ENCODE measurements around the gene EPN1. TPM values are rescaled to one million over a fixed set of nuclear protein-coding genes. Genes with fewer than 3 reads are reported as not detected.

The EPN1 gene
- total and polyA plus RNA-seq, 8 donors, result 17.8 to 363 (median 183) TPM

DNA sequence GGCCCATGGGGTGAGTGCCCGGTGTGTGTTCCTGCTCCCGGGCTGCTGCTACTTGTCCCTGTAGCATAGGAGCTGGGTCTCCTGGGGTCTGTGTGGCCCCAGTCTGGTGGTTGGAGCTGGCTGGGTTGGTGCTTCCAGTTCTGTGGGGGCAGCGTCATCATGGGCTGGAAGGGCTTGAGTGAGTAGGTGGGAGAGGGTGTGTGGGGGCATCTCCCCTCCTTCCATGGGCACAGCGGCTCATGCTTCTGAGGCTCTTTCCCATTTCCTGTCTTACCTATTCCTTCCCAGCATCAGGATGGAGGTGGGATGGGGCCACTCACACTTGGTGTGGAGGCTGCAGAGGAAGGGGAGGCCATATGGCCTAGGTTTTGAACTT is 8.0 kb upstream of the EPN1 start:
- H3K4me3 ChIP-seq, result no peak overlapping the region
- peak overlapping the region in 3 of 5 donors; percentile 50 to 69 (median 52) for H3K27ac ChIP-seq
- intact Hi-C loops (cut with DNase I; ENCODE audit: low total_unique reads), result no loop called here
- no peaks in the 10 kb centered on the region for H3K9me3 ChIP-seq
- H3K4me1 ChIP-seq, result peaks cover 21 to 55% (median 43%) of the 10 kb centered on the region in 4 donors
- H3K27me3 ChIP-seq, result no peaks in the 10 kb centered on the region
- peaks cover 86 to 100% (median 100%) of the 10 kb centered on the region in 4 donors for H3K36me3 ChIP-seq
- TF ChIP-seq, protein P1, sequence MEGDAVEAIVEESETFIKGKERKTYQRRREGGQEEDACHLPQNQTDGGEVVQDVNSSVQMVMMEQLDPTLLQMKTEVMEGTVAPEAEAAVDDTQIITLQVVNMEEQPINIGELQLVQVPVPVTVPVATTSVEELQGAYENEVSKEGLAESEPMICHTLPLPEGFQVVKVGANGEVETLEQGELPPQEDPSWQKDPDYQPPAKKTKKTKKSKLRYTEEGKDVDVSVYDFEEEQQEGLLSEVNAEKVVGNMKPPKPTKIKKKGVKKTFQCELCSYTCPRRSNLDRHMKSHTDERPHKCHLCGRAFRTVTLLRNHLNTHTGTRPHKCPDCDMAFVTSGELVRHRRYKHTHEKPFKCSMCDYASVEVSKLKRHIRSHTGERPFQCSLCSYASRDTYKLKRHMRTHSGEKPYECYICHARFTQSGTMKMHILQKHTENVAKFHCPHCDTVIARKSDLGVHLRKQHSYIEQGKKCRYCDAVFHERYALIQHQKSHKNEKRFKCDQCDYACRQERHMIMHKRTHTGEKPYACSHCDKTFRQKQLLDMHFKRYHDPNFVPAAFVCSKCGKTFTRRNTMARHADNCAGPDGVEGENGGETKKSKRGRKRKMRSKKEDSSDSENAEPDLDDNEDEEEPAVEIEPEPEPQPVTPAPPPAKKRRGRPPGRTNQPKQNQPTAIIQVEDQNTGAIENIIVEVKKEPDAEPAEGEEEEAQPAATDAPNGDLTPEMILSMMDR (IDR thresholded peaks at IDR 0.05), result no peak
- TF ChIP-seq POLR2A (IDR thresholded peaks at IDR 0.05) (no peak), POLR2AphosphoS5 (IDR thresholded peaks at IDR 0.05) (no peak), EP300 (IDR thresholded peaks at IDR 0.05) (no peak)
- WGBS, 5 donors, result 88 to 100% (median 92%) methylated on average over 3 to 4 of the region's 4 CpGs
- no peak for DNase-seq

DNA sequence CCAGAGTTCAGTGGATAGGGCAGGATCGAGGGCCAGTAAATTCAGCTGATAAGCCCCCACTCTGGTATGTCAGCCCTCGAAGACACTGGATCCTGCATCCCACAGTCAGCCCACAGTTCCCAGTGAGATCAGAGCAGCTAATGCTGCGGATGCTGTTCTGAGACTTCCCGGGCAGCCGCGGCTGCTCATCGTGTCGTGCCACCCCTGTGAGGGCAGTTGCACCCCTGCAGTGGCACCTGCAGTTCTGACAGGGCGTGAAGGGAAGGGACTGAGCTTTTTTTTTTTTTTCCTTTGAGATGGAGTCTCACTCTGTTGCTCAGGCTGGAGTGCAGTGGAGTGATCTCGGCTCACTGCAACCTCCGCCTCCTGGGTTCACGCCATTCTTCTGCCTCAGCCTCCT is 7.5 kb upstream of the EPN1 start:
- Histone ChIP-seq H3K27ac (peak overlapping the region in 4 of 5 donors; percentile 15 to 69 (median 51)), H3K36me3 (peaks cover 81 to 100% (median 99%) of the 10 kb centered on the region in 4 donors), H3K9me3 (no peaks in the 10 kb centered on the region), H3K27me3 (no peaks in the 10 kb centered on the region), H3K4me3 (no peak overlapping the region), H3K4me1 (peaks cover 21 to 61% (median 45%) of the 10 kb centered on the region in 4 donors)
- DNase-seq, result no peak
- intact Hi-C loops (cut with DNase I; ENCODE audit: low total_unique reads), result no loop called here
- TF ChIP-seq POLR2AphosphoS5 (IDR thresholded peaks at IDR 0.05), result no peak
- TF ChIP-seq, protein P1 (IDR thresholded peaks at IDR 0.05), result no peak
- WGBS, 5 donors, result 57 to 76% (median 63%) methylated on average over 12 of the region's 12 CpGs

DNA sequence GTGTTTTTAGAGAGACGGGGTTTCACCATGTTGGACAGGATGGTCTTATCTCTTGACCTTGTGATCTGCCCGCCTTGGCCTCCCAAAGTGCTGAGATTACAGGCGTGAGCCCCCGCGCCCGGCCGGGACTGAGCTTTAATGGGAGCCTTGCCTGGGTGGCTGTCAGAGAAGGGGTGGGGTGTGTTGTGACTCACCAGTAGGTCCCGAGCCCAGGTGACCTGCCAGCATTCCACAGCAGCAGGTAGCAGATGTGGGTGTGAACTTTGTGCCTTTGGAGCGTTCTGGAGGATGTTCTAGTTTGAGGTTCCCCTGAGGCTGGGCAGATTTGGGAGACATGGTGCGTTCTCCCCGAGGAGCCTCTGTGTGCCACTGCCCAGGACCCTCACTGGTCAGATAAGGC is 7.1 kb upstream of the EPN1 start:
- WGBS, 5 donors, result 30 to 60% (median 43%) methylated on average over 3 to 11 of the region's 11 CpGs
- Histone ChIP-seq H3K4me1 (peaks cover 21 to 65% (median 47%) of the 10 kb centered on the region in 4 donors), H3K27ac (peak overlapping the region in 4 of 5 donors; percentile 8 to 69 (median 51)), H3K4me3 (no peak overlapping the region), H3K36me3 (peaks cover 76 to 100% (median 99%) of the 10 kb centered on the region in 4 donors), H3K9me3 (no peaks in the 10 kb centered on the region), H3K27me3 (no peaks in the 10 kb centered on the region)
- TF ChIP-seq EP300 (IDR thresholded peaks at IDR 0.05) (no peak), POLR2AphosphoS5 (IDR thresholded peaks at IDR 0.05) (peak in 1 of 3 donors; percentile 62)
- TF ChIP-seq, protein P1 (IDR thresholded peaks at IDR 0.05), result no peak
- intact Hi-C loops (cut with DNase I; ENCODE audit: low total_unique reads), result no loop called here
- peak; percentile 72 to 82 for DNase-seq

DNA sequence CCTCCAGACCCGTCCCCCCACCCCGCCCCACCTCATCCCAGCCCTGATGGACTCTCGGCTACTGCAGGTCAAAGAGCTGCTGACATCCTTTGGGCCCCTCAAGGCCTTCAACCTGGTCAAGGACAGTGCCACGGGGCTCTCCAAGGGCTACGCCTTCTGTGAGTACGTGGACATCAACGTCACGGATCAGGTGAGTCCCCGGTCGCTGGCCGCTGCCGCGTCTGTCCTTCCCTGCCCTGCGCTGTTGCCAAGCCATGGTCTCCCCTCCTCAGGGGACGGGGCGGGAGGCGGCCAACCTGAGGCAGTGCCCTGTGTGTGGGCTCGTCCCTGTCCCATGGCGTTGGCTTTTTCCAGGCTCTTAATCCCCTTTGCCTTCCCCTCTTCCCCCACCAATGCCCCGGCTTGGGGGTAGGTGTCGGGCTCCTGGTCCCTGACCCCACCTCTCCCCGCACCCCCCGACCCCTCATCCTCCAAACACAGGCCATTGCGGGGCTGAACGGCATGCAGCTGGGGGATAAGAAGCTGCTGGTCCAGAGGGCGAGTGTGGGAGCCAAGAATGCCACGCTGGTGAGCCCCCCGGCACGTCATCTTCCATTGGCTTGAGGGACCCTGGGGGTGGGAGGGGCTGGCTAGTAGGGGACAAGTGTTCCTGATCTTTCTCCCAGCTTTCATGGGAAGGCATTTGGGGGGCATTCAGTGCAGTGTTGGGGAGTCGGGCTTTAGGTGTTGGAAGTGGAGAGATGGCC is 6.2 kb upstream of the EPN1 start:
- intact Hi-C loops (cut with DNase I; ENCODE audit: low total_unique reads), result no loop called here
- WGBS, 5 donors, result 80 to 88% (median 86%) methylated on average over 15 to 30 of the region's 30 CpGs
- TF ChIP-seq, protein P1 (IDR thresholded peaks at IDR 0.05), result no peak
- TF ChIP-seq EP300 (IDR thresholded peaks at IDR 0.05), result no peak
- TF ChIP-seq POLR2AphosphoS5 (IDR thresholded peaks at IDR 0.05), result no peak
- TF ChIP-seq POLR2A (IDR thresholded peaks at IDR 0.05), result no peak
- H3K27ac ChIP-seq, result peak overlapping the region in 1 of 5 donors; percentile 69
- H3K27me3 ChIP-seq, result no peaks in the 10 kb centered on the region
- peaks cover 21 to 73% (median 53%) of the 10 kb centered on the region in 4 donors for H3K4me1 ChIP-seq
- no peak for DNase-seq
- peaks cover 68 to 99% (median 99%) of the 10 kb centered on the region in 4 donors for H3K36me3 ChIP-seq
- peak overlapping the region in 1 of 4 donors; percentile 1 for H3K4me3 ChIP-seq
- H3K9me3 ChIP-seq, result no peaks in the 10 kb centered on the region

Data from stomach (tissue), 9 donors.